HL-60 (cell line): ENCODE measurements around the gene RANBP3.

Experiments
- DNase-seq, 2 experiments: peaks; one replicate each; pipeline ENCODE4 v3.0.0-alpha.2; 2010 to 2020; ENCODE audit warnings: low read depth in 1 of 2, low spot score in 1 of 2
- H3K27ac ChIP-seq: fragments of 250-450 bp; sonication (Bioruptor Pico); replicated peaks from 2 replicates; pipeline ENCODE4 v1.5.1; 2020; ENCODE audit warnings: mild to moderate bottlenecking, moderate library complexity
- H3K27me3 ChIP-seq: fragments of 250-450 bp; sonication (Bioruptor Pico); 2 replicates; pipeline ENCODE4 v1.5.1; 2021; ENCODE audit warnings: mild to moderate bottlenecking, moderate library complexity; ENCODE audit not compliant: insufficient read depth, poor library complexity, severe bottlenecking
- H3K4me3 ChIP-seq: replicated peaks from 2 replicates; pipeline ENCODE4 v1.5.1; 2011; ENCODE audit warnings: mild to moderate bottlenecking, control low read depth, low read length; ENCODE audit not compliant: insufficient read depth
- GABPA ChIP-seq: IDR thresholded peaks from 2 replicates; pipeline ENCODE4 v1.6.1; 2012; ENCODE audit warnings: low read depth
- POLR2AphosphoS5 ChIP-seq: IDR thresholded peaks from 2 replicates; pipeline ENCODE4 v1.6.1; 2012; ENCODE audit warnings: low read depth
- REST ChIP-seq: IDR thresholded peaks from 2 replicates; pipeline ENCODE4 v1.6.1; 2012; ENCODE audit warnings: low read depth; ENCODE audit not compliant: insufficient replicate concordance
- SPI1 ChIP-seq: IDR thresholded peaks from 2 replicates; pipeline ENCODE4 v1.6.1; 2012; ENCODE audit warnings: low read depth, mild to moderate bottlenecking, borderline replicate concordance
- TF ChIP-seq, protein P1 (sequence below): IDR thresholded peaks from one replicate; pipeline ENCODE4 v1.5.1; 2011; ENCODE audit warnings: low read length, control low read depth, inconsistent platforms; ENCODE audit not compliant: insufficient read depth

RANBP3 gene

DNA sequence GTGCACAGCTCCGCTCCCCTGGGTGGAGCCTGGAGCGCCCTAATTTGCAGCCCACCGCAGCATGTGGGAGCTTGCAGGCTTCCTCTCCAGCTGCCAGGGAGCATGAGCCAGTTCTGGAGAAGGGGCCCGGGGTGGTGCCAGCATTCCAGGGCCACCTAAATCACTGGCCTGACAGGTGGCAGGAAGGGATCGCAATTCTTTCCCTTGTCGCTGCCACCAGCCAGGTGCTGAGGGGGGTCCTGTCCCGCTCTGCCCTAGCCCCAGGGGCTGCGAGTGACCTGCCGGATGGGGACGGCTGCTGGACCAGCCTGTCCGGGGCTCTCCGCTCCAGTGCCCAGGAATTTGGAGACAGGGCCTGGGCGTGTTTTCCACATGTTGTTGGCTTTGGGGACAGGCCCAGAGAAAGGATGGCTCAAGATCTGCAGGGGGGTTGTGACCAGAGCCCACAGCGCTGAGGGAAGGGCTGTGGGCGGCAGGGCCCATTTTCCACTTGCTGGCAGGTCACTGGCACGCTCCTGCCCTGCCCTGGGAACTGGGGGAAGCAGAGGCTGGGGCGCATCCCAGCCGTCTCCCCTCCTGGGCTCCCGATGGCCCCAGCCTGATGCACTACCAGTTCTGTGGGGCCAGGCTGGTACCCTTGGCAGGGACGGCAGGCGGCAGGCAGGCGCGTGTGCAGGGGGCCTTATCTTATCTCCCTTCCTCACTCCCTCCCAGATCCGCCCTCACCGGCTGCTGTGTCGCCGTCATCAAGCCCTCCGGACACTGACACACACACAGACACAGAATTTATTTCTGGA lies 83.8 kb downstream of the RANBP3 start:
- peaks cover 10% of the 10 kb centered on the region for H3K27me3 ChIP-seq
- H3K4me3 ChIP-seq = no peak overlapping the region
- TF ChIP-seq POLR2AphosphoS5 (no peak), SPI1 (no peak), GABPA (no peak), REST (no peak)
- TF ChIP-seq, protein P1, sequence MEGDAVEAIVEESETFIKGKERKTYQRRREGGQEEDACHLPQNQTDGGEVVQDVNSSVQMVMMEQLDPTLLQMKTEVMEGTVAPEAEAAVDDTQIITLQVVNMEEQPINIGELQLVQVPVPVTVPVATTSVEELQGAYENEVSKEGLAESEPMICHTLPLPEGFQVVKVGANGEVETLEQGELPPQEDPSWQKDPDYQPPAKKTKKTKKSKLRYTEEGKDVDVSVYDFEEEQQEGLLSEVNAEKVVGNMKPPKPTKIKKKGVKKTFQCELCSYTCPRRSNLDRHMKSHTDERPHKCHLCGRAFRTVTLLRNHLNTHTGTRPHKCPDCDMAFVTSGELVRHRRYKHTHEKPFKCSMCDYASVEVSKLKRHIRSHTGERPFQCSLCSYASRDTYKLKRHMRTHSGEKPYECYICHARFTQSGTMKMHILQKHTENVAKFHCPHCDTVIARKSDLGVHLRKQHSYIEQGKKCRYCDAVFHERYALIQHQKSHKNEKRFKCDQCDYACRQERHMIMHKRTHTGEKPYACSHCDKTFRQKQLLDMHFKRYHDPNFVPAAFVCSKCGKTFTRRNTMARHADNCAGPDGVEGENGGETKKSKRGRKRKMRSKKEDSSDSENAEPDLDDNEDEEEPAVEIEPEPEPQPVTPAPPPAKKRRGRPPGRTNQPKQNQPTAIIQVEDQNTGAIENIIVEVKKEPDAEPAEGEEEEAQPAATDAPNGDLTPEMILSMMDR = no peak
- no peak overlapping the region for H3K27ac ChIP-seq
- no peak for DNase-seq

DNA sequence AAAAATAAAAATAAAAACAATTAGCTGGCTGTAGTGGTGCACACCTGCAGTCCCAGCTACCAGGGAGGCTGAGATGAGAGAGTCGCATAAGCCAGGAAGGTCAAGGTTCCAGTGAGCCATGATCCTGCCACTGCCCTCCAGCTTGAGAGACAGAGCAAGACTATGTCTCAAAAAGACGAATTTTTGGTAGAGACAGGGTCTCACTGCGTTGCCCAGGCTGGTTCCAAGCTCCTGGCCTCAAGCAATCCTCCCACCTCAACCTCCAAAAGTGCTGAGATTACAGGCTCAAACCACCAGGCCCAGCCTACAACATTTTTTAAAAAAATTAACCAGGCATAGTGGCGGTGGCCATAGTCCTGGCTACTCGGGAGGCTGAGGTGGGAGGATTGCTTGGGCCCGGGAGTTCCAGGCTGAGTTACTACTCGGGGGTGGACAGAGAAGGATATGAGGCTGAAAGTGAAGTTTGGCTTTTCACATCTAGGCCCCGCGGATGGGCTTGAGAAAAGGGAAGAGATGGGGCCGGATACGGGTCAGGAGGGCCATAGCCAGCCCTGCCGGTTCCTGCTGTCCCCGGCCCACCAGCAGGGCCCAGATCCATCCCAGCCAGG lies 84.5 kb downstream of the RANBP3 start:
- TF ChIP-seq, protein P1 = no peak
- TF ChIP-seq POLR2AphosphoS5 = 0 out of 2 replicates have a peak, but pooled peaks have one; percentile 16
- Histone ChIP-seq H3K27me3 (peaks cover 10% of the 10 kb centered on the region), H3K4me3 (no peak overlapping the region), H3K27ac (no peak overlapping the region)
- no peak for DNase-seq

- Histone ChIP-seq H3K27me3 (peaks cover 10% of the 10 kb centered on the region), H3K27ac (no peak overlapping the region), H3K4me3 (no peak overlapping the region)
- TF ChIP-seq POLR2AphosphoS5 = no peak
- TF ChIP-seq SPI1 = no peak
- TF ChIP-seq, protein P1 = no peak
- no peak for TF ChIP-seq REST
- TF ChIP-seq GABPA = no peak
- DNase-seq = no peak
These were observed 85.1 kb downstream of the RANBP3 start for GRCh38 chr19:5892772-5893275.
